SH-SY5Y (cell line): ENCODE measurements around the gene ZBTB8OS.

Experiments used
- GATA2 ChIP-seq: IDR thresholded peaks from 2 replicates; pipeline ENCODE4 v1.6.1; 2011; ENCODE audit warnings: mild to moderate bottlenecking, low read depth, low read length
- GATA3 ChIP-seq: IDR thresholded peaks from 2 replicates; pipeline ENCODE4 v1.6.1; 2011; ENCODE audit warnings: low read depth, mild to moderate bottlenecking, low read length, moderate library complexity

DNA sequence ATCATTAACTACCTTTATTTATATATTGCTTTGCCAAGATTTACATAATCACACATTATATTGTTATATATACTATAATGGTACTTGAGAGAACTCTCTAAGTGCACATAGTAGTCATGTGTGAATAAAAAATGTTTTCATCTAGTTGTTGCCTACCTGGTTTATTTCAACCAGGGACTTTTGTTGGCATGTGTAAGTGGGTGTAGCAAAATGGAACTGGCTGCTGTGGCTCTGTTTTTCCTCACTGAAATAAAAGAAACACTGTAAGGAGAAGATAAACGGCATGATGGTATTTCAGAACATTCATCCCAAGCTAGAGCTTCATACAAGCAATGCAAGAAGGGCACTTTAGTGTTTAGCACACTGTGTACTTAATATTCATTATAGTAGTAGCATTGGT is 15.6 kb upstream of the ZBTB8OS start:
- TF ChIP-seq GATA2 (no peak), GATA3 (no peak)
